ENCODE measurements around the gene NDUFB4. TPM values are rescaled to one million over a fixed set of nuclear protein-coding genes. Genes with fewer than 3 reads are reported as not detected.

The NDUFB4 gene
- total and polyA plus RNA-seq, 9 of the 15 experiments (the other 6 are each of a cell fraction or from before 2014, with no cell fraction given), result 124 to 670 (median 227) TPM

DNA sequence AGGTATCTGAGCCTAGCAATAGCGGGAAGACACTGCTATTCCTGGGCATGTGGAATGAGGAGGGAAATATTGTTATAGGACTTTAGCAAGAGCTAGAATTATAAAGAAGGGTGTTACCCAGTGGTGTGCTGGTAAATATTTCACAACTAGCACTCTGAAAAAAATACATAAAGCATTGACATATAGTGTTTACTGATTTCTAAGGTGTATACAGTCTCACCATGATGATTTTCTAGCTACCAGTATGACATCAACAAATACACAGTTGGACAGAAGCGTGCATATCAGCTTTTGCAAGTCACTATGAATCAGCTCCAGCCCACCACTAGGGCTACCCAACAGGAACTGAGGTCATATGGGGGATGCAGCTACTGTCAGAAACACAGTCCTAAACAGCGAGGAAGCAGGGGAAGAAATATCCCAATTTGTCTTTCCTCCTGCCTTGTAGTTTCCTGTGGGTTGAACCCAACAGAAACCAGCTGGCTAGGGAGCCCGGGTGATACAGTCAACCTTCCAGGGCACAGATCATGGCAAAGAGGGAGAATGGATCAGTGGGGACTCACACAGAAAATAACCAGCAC is 46.3 kb downstream of the NDUFB4 start (continued):
- TF ChIP-seq RBFOX2 (IDR thresholded peaks at IDR 0.05; ENCODE audit: low read depth, low read length) (peak; percentile 39; the same call in 1 of the 2 replicates), ZNF79 (CRISPR knock-in tag; IDR thresholded peaks at IDR 0.05; ENCODE audit: low read depth) (no peak), SMC3 (conservative IDR thresholded peaks at IDR 0.05; ENCODE audit: insufficient read depth, low read depth, low read length) (no peak), MTF1 (CRISPR knock-in tag; IDR thresholded peaks at IDR 0.05; ENCODE audit: borderline replicate concordance) (no peak), SPI1 (IDR thresholded peaks at IDR 0.05; ENCODE audit: borderline replicate concordance, low read depth, low read length) (peak; percentile 56; the same call in 1 of the 2 replicates), MCM2 (IDR thresholded peaks at IDR 0.05; ENCODE audit: low read depth) (no peak), ZNF584 (CRISPR knock-in tag; IDR thresholded peaks at IDR 0.05; ENCODE audit: low read depth) (peak; percentile 82), MAFK (IDR thresholded peaks at IDR 0.05; ENCODE audit: low read length) (peak; percentile 92), ETV5 (CRISPR knock-in tag; IDR thresholded peaks at IDR 0.05; ENCODE audit: low read depth) (peak; percentile 86), SMAD2 (IDR thresholded peaks at IDR 0.05; ENCODE audit: low read depth, low read length) (no peak), ZC3H11A (IDR thresholded peaks at IDR 0.05; ENCODE audit: low read depth, low read length) (no peak)
- TF ChIP-seq, protein P1, sequence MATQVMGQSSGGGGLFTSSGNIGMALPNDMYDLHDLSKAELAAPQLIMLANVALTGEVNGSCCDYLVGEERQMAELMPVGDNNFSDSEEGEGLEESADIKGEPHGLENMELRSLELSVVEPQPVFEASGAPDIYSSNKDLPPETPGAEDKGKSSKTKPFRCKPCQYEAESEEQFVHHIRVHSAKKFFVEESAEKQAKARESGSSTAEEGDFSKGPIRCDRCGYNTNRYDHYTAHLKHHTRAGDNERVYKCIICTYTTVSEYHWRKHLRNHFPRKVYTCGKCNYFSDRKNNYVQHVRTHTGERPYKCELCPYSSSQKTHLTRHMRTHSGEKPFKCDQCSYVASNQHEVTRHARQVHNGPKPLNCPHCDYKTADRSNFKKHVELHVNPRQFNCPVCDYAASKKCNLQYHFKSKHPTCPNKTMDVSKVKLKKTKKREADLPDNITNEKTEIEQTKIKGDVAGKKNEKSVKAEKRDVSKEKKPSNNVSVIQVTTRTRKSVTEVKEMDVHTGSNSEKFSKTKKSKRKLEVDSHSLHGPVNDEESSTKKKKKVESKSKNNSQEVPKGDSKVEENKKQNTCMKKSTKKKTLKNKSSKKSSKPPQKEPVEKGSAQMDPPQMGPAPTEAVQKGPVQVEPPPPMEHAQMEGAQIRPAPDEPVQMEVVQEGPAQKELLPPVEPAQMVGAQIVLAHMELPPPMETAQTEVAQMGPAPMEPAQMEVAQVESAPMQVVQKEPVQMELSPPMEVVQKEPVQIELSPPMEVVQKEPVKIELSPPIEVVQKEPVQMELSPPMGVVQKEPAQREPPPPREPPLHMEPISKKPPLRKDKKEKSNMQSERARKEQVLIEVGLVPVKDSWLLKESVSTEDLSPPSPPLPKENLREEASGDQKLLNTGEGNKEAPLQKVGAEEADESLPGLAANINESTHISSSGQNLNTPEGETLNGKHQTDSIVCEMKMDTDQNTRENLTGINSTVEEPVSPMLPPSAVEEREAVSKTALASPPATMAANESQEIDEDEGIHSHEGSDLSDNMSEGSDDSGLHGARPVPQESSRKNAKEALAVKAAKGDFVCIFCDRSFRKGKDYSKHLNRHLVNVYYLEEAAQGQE (IDR thresholded peaks at IDR 0.05; ENCODE audit: borderline replicate concordance), result 0 out of 2 replicates have a peak, but pooled peaks have one; percentile 8
- TF ChIP-seq, protein P1 (CRISPR knock-in tag; IDR thresholded peaks at IDR 0.05; ENCODE audit: low read depth), result no peak
- TF ChIP-seq, protein P2, sequence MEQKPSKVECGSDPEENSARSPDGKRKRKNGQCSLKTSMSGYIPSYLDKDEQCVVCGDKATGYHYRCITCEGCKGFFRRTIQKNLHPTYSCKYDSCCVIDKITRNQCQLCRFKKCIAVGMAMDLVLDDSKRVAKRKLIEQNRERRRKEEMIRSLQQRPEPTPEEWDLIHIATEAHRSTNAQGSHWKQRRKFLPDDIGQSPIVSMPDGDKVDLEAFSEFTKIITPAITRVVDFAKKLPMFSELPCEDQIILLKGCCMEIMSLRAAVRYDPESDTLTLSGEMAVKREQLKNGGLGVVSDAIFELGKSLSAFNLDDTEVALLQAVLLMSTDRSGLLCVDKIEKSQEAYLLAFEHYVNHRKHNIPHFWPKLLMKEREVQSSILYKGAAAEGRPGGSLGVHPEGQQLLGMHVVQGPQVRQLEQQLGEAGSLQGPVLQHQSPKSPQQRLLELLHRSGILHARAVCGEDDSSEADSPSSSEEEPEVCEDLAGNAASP (IDR thresholded peaks at IDR 0.05), result no peak
- TF ChIP-seq, protein P3, sequence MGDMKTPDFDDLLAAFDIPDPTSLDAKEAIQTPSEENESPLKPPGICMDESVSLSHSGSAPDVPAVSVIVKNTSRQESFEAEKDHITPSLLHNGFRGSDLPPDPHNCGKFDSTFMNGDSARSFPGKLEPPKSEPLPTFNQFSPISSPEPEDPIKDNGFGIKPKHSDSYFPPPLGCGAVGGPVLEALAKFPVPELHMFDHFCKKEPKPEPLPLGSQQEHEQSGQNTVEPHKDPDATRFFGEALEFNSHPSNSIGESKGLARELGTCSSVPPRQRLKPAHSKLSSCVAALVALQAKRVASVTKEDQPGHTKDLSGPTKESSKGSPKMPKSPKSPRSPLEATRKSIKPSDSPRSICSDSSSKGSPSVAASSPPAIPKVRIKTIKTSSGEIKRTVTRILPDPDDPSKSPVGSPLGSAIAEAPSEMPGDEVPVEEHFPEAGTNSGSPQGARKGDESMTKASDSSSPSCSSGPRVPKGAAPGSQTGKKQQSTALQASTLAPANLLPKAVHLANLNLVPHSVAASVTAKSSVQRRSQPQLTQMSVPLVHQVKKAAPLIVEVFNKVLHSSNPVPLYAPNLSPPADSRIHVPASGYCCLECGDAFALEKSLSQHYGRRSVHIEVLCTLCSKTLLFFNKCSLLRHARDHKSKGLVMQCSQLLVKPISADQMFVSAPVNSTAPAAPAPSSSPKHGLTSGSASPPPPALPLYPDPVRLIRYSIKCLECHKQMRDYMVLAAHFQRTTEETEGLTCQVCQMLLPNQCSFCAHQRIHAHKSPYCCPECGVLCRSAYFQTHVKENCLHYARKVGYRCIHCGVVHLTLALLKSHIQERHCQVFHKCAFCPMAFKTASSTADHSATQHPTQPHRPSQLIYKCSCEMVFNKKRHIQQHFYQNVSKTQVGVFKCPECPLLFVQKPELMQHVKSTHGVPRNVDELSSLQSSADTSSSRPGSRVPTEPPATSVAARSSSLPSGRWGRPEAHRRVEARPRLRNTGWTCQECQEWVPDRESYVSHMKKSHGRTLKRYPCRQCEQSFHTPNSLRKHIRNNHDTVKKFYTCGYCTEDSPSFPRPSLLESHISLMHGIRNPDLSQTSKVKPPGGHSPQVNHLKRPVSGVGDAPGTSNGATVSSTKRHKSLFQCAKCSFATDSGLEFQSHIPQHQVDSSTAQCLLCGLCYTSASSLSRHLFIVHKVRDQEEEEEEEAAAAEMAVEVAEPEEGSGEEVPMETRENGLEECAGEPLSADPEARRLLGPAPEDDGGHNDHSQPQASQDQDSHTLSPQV (IDR thresholded peaks at IDR 0.05), result peak; percentile 92

All from K562 (cell line).